Uterus (tissue), 4 donors: ENCODE data around the gene CLIC3. TPM values are rescaled to one million over a fixed set of nuclear protein-coding genes. Genes with fewer than 3 reads are reported as not detected.

Source experiments
- DNase-seq, 2 donors: peaks; one replicate each; pipeline ENCODE4 v3.0.0-alpha.2; 2019 to 2020
- H3K27ac ChIP-seq, 2 donors: fragments of 200-600 bp; sonication (generic); 1 replicate in 1 of 2; 2 replicates in 1 of 2; pipeline ENCODE4 v1.5.1; 2016 to 2018
- H3K27me3 ChIP-seq, 2 donors: fragments of 200-600 bp; sonication (generic); one replicate each; pipeline ENCODE4 v1.5.1; 2018 to 2019; ENCODE audit warnings: control low read depth in 1 of 2
- H3K36me3 ChIP-seq, 2 donors: fragments of 200-600 bp; sonication (generic); one replicate each; pipeline ENCODE4 v1.5.1; 2019; ENCODE audit warnings: control low read depth in 1 of 2
- H3K4me1 ChIP-seq, 2 donors: fragments of 200-600 bp; sonication (generic); one replicate each; pipeline ENCODE4 v1.5.1; 2018 to 2019; ENCODE audit warnings: control low read depth in 1 of 2
- H3K4me3 ChIP-seq, 2 donors: fragments of 200-600 bp; sonication (generic); 1 replicate in 1 of 2; 2 replicates in 1 of 2; pipeline ENCODE4 v1.5.1; 2018 to 2019; ENCODE audit warnings: mild to moderate bottlenecking in 1 of 2
- H3K9me3 ChIP-seq, 2 donors: fragments of 200-600 bp; sonication (generic); one replicate each; pipeline ENCODE4 v1.5.1; 2019; ENCODE audit warnings: control low read depth in 1 of 2
- POLR2A ChIP-seq, 2 donors: fragments of 450-650 bp; IDR thresholded peaks; one replicate each; pipeline ENCODE4 v1.6.1; 2016; ENCODE audit warnings: antibody characterized with exemption in 2 of 2, mild to moderate bottlenecking in 1 of 2, moderate library complexity in 1 of 2
- intact Hi-C: fragments of 100-400 bp; cut with DNase I; formaldehyde crosslinking; loops from one replicate; pipeline ENCODE4 v1.15.1; 2023; ENCODE audit warnings: low total_unique reads
- total RNA-seq, 4 donors: library from RNA; depleted of rRNA in 3 of 4; stranded (reverse); fragments of >200 nt in 3 of 4; gene quantifications; one replicate each; pipeline versions ENCODE4 v1.1.0 to v1.2.4, GENCODE V29; 2014 to 2023
- TF ChIP-seq, protein P1 (sequence below), 4 experiments: fragments of 200-600 bp in 2 of 4; fragments of 450-650 bp in 2 of 4; sonication (generic) in 2 of 4; IDR thresholded peaks; one replicate each; pipeline ENCODE4 v1.5.1; 2016 to 2019; ENCODE audit warnings: antibody characterized with exemption in 4 of 4, mild to moderate bottlenecking in 2 of 4, moderate library complexity in 1 of 4
- donor health status: DM: yes; HTN: yes; CAD: no.

CLIC3 gene, protein sequence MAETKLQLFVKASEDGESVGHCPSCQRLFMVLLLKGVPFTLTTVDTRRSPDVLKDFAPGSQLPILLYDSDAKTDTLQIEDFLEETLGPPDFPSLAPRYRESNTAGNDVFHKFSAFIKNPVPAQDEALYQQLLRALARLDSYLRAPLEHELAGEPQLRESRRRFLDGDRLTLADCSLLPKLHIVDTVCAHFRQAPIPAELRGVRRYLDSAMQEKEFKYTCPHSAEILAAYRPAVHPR
- total RNA-seq, result 1 to 10 TPM in 2 of 4 donors, not detected in 2; 1.5 TPM

DNA sequence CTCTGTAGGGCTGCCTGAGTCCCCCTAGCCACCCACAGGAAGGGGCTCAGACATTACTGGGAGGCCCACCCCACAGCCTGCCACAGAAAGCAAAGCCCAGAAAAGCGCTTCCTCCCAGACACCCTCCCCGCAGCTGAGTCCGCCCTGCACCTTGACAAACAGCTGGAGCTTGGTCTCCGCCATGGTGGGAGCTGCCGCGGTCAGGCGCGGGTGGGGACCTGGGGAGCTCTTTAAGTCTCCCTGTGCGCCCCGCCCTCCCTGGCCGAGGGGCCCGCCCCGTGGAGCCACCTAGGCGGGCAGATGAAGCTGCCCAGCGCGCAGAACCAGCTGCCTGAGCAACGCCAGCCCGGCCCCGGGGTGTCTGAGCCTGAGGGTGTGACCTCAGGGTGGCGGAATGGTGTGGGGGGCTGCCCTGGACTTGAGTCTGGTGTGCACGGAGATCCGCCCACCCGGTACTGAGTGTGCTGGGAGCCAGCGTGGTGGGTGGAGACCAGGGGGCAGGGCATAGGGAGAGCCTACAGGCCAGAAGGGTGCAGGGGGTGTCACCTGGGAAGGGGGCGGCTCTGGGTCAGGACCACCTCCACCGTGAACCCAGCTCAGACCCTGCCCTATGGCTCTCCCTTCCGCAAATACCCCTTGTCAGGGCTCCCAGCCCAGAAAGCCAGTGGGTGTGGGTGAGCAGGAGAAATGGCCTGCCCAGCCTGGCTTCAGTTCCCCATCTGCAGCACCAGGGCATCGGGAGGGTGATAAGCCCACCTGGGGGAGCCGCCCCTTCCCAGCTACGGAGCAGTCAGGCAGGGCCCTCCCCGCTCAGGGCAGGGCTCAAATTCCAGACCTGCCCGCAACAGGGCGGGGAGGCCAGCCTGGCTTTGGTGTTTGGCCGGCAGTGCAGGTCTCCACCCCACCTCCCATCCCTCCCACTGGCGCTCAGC, at the start of gene CLIC3:
TSS of gene CLIC3 (minus strand) at position 208 of the 932 bp plus-strand sequence. CDS start at position 183, 25 bp downstream.
- Histone ChIP-seq H3K27me3 (no peaks in the 10 kb centered on the region), H3K9me3 (no peaks in the 10 kb centered on the region), H3K36me3 (no peaks in the 10 kb centered on the region), H3K27ac (no peak within 1 kb of the TSS), H3K4me1 (peaks cover 0 to 19% of the 10 kb centered on the region in 2 donors), H3K4me3 (no peak within 1 kb of the TSS)
- intact Hi-C loops, result no loop called here
- TF ChIP-seq, protein P1, sequence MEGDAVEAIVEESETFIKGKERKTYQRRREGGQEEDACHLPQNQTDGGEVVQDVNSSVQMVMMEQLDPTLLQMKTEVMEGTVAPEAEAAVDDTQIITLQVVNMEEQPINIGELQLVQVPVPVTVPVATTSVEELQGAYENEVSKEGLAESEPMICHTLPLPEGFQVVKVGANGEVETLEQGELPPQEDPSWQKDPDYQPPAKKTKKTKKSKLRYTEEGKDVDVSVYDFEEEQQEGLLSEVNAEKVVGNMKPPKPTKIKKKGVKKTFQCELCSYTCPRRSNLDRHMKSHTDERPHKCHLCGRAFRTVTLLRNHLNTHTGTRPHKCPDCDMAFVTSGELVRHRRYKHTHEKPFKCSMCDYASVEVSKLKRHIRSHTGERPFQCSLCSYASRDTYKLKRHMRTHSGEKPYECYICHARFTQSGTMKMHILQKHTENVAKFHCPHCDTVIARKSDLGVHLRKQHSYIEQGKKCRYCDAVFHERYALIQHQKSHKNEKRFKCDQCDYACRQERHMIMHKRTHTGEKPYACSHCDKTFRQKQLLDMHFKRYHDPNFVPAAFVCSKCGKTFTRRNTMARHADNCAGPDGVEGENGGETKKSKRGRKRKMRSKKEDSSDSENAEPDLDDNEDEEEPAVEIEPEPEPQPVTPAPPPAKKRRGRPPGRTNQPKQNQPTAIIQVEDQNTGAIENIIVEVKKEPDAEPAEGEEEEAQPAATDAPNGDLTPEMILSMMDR (IDR thresholded peaks at IDR 0.05), result no peak
- no peak for TF ChIP-seq POLR2A (IDR thresholded peaks at IDR 0.05)
- DNase-seq, result no peak

DNA sequence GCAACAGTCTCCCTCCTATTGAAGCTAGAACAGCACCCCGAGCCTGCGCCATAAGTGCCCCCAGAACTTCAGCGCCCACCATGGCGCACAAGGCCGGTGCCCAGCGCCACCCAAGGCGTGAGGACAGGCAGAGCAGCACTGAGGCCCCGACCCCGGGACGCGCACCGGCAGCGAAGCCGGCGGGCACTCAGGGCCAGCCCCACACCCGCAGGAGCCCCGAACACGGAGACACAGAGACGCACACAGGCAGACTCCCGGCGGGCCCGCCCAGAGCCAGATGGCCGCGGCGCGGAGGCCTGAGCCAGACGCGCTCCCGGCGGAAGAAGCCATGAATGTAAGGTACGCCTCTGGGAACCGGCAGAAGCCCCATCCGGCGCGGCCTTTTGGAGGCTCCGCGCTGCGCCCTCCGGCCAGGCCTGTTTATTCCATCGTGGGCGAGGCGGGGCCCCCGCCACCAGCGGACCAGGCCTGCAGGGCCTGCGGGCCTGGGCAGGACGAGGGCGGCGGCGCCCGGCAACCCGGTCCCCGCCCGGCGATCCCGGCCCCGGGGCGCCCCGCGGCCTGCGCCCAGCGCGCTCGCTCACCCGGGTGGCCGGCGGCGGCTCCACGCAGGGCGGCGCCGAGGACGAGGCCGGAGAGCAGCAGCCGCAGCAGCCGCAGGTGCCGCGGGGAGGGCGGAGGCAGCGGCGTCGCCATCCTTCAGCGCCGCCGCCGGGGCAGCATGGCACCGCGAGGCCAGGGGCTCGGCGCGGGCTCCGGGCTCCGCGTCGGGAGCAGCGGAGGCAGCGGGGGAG, 49.1 kb upstream of the CLIC3 start:
- intact Hi-C loops, result no loop called here

DNA sequence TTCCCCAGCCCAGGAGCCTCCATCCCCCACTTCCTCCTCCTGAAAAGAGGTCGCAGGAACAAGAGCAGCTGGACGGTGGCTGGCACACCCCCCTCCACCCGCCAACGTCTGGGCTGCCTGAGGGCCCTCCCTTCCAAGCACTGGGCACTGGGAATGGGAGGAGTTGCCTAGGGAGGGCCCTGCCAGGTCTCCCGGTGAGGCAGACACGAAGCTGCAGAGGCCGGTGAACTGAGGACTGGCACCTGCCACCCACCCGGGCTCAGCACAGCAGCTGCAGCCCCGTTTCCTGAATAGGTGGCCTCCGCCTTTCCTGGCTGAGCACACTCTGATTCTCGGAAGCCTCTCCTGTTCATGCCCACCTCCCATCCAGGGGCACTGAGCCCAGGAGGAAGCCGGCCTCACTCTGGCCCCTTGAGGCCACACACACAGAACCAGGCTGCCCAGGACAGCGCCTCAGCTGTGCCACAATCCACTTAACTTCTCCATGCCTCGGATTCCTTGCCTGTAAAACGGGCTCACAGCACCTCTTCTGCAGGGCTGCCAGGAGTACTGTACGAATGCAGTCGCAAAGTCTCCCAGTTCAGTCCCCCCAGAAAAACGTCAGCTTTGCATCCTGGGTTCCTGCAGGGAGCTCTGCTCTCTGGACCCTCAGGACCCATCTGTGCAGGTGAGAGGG, 48.3 kb upstream of the CLIC3 start:
- peak overlapping the region; percentile 41 to 42 for H3K4me3 ChIP-seq
- no peaks in the 10 kb centered on the region for H3K9me3 ChIP-seq
- DNase-seq, result peak in 1 of 2 donors; percentile 52
- TF ChIP-seq POLR2A (IDR thresholded peaks at IDR 0.05), result peak in 1 of 2 donors; percentile 15
- TF ChIP-seq, protein P1 (IDR thresholded peaks at IDR 0.05), result no peak
- peak overlapping the region; percentile 36 to 50 for H3K27ac ChIP-seq
- intact Hi-C loops, result no loop called here
- H3K27me3 ChIP-seq, result peaks cover 0 to 12% of the 10 kb centered on the region in 2 donors
- peaks cover 0 to 5% of the 10 kb centered on the region in 2 donors for H3K4me1 ChIP-seq
- H3K36me3 ChIP-seq, result no peaks in the 10 kb centered on the region

More for the DNA sequence above, 49.1 kb upstream of the CLIC3 start:
- H3K27me3 ChIP-seq, result peaks cover 0 to 13% of the 10 kb centered on the region in 2 donors
- H3K27ac ChIP-seq, result peak overlapping the region; percentile 33 to 57
- peaks cover 0 to 5% of the 10 kb centered on the region in 2 donors for H3K4me1 ChIP-seq
- peak overlapping the region; percentile 41 to 42 for H3K4me3 ChIP-seq
- H3K9me3 ChIP-seq, result no peaks in the 10 kb centered on the region
- TF ChIP-seq POLR2A (IDR thresholded peaks at IDR 0.05), result no peak
- TF ChIP-seq, protein P1 (IDR thresholded peaks at IDR 0.05), result no peak
- DNase-seq, result no peak
- H3K36me3 ChIP-seq, result no peaks in the 10 kb centered on the region

DNA sequence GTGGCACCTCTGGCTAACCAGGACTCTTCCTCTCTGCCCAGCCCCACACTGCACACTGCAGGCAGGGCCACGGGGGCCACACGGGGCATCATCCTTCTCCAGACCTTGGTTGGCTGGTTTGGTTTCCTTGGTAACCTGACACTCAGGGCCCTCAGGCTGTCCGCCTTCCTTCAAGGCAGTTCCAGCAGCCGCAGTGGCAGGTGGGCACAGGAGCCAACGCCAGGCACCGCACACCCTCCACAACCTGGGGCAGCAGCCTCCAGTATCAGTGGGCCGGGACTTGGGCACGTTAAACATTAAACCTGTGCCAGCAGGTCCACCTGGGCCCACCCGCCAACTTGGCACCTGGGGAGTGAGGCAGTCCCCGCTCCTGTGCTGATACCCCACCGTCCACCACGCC, 47.7 kb upstream of the CLIC3 start:
- H3K27ac ChIP-seq, result peak overlapping the region; percentile 36 to 50
- H3K27me3 ChIP-seq, result peaks cover 0 to 6% of the 10 kb centered on the region in 2 donors
- no peak for DNase-seq
- no peaks in the 10 kb centered on the region for H3K9me3 ChIP-seq
- H3K4me1 ChIP-seq, result peaks cover 0 to 5% of the 10 kb centered on the region in 2 donors
- no peak overlapping the region for H3K4me3 ChIP-seq
- H3K36me3 ChIP-seq, result no peaks in the 10 kb centered on the region
- intact Hi-C loops, result no loop called here
- TF ChIP-seq, protein P1 (IDR thresholded peaks at IDR 0.05), result no peak
- TF ChIP-seq POLR2A (IDR thresholded peaks at IDR 0.05), result no peak
